Stimulated activated CD8-positive, alpha-beta memory T cell treated with anti-CD3 and anti-CD28 coated beads, Interleukin-12 subunit alpha, Interleukin-12 subunit beta, amount 100 ng/mL, for 4 hours (primary cell): ENCODE results near the gene TSHZ2.

Experiments used
- DNase-seq: peaks from one replicate; pipeline ENCODE4 v3.0.0-alpha.2; 2020; ENCODE audit warnings: low read depth

Gene TSHZ2

DNA sequence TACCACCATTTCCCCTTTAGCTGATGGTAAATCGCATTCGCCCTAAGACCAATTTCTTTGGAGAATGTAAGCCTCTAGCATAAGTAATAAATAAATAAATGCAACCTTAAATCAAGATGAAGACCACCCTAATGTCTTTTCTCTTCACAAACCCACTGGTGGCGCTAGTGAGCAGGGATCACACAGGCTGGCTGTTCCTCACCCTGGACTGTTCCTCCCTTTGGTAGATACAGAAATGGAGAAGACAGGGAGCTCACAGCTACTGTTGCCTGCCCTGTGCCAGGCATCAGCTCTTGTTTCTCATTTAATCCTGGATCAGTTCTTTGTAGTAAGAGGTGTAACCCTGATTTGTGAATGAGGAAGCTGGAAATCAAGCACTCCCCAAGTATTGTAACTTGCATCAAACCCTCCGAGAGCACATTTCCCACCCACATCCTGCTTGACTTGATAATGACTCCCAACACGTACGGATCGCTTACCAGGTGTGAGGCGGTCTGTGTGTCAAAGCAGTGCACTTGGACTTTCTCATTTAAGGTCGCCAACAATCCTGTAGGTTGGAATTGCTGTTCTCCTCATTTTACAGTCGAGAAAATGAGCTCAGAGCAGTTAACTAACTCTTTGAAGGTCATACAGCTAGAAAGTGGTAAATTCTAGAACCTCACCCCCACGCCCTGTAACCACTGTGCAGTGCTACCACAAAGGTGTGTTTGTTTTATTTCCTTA is 236.1 kb downstream of the TSHZ2 start:
- no peak for DNase-seq

GRCh38 chr20:53210041-53210440 is 237.9 kb downstream of the TSHZ2 start:
- DNase-seq = no peak

DNA sequence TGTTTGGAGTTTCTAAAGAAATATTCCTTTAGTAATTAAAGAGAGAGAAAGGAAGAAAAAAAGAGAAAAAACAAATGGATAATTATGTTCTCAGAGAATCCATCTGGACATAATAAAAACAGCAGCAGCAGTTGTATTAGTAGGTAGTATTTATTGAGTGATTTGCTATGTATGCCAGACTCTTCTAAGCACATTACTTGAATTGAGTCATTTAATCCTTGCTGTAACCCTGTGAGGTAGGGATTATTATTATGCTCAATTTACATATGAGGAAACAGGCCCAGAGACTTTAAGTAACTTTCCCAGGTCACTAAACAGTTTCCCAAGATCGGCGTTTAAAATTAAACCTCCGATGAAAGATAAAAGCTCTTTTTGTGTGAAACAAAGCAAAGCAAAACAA is 238.8 kb downstream of the TSHZ2 start:
- DNase-seq = no peak

GRCh38 chr20:53212018-53212417 is 239.9 kb downstream of the TSHZ2 start:
- DNase-seq = no peak

DNA sequence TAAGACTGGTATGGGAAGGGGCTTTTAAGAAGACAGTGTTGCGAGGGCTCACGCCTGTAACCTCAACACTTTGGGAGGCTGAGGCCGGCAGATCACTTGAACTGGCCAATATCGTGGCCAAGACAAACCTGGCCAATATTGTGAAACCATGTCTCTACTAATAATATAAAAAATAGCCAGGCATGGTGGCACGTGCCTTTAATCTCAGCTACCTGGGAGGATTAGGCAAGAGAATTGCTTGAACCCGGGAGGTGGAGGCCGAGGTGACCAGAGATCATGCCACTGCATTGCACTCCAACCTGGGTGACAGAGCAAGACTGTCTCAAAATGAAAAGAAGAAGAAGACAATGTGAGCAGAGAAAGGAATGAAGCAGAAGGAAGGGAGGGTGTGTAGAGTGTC is 242.2 kb downstream of the TSHZ2 start:
- DNase-seq = no peak

GRCh38 chr20:53215166-53215565 is 243.0 kb downstream of the TSHZ2 start:
- DNase-seq = no peak

GRCh38 chr20:53216478-53216855 is 244.3 kb downstream of the TSHZ2 start:
- no peak for DNase-seq

DNA sequence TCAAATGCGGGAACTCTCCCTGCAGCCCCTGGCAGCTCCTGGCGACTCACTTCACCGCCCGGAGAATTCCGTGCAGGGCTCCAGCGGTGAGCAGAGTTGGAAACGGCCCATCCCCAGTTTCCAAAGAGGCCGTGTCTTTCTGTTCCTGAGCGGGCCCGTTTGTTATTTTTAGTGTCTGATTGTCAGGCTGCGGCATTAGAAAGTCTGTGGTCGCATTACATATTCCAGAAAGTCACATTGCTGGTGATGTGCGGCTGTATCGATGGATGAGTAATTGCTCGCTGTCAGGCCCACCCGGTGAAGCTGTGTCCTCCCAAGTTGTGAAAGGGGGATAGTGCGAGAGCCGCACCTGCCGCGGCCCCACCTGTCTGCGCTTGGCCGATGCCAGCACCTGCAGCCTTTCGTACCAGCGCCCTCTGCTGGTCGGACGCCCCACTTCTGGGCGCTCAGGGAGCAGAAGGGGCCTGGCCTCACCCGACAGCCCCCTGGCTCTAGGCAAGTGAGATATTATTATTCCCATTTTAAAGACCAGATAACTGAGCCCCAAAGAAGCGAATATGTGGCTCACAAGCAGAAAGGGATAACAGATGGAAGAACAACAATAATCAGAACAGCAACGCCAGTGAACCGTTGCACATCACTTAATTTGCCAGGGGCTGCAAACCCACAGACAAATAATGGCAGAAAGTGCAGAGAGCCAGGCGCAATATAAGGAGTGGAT is 244.9 kb downstream of the TSHZ2 start:
- peak; percentile 50 for DNase-seq

- DNase-seq = no peak
Observed at GRCh38 chr20:53220482-53221307, 248.5 kb downstream of the TSHZ2 start.

DNA sequence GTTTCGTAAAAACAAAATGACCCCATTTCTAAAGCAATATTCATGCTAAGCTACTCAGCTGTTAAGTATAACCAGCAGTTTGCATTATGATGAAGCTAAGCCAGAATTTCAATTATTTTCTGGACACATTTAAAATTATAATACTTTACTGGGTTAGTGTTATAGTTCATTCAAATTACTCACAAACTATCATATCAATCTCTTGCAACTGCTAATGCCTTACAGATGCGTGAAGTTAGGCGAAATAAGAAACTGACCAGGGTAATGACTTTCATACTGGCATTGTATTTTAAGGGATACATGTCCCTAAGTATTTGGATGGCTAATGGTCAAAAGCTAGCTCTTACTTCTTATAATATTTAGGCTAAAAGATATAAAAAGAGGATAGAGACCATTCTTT is 249.6 kb downstream of the TSHZ2 start:
- DNase-seq = no peak

- no peak for DNase-seq
Observed at GRCh38 chr20:53222416-53222815, 250.3 kb downstream of the TSHZ2 start.

GRCh38 chr20:53222932-53223331 is 250.8 kb downstream of the TSHZ2 start:
- DNase-seq = no peak

- no peak for DNase-seq
Observed at GRCh38 chr20:53223626-53224172, 251.5 kb downstream of the TSHZ2 start.

- no peak for DNase-seq
Observed at GRCh38 chr20:53224851-53225250, 252.7 kb downstream of the TSHZ2 start.

- DNase-seq = no peak
Observed at GRCh38 chr20:53226826-53227225, 254.7 kb downstream of the TSHZ2 start.

DNA sequence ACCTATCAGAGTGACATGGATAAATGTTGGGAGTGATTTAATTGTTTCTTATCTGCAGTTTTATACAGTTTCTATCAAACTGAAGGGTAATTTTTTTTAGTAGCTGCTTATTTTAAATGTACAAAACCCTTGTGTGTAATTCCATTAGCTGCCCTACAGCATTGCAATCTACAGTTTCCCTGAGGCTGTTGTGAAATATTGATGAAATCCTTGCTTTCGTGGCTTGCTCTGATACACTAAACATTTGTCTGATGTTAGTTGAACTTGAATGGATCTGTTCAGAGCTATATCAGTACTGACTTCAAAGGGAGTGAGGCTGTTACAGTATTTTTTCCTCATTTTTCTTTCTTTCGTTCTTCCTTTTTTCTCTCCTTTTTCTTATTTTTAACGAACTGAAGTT is 255.4 kb downstream of the TSHZ2 start:
- no peak for DNase-seq

DNA sequence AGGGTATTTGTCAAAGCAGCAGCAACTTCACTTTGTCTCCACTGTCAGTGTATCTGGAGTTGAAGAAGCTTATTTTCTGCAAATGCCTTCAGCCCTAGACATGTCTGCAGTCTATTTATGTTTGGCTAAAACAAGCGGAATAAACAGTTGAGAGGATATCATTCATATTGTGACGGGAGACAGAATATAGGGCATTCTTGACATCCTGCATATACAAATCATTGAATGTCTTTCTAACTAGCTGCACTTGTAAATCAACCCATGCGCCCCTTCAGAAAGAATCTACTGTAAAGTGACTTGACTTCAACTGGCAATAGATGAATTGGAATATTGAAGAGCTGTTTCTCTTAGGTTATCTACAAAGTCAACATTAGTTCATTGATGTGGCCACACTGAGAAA is 258.9 kb downstream of the TSHZ2 start:
- no peak for DNase-seq

DNA sequence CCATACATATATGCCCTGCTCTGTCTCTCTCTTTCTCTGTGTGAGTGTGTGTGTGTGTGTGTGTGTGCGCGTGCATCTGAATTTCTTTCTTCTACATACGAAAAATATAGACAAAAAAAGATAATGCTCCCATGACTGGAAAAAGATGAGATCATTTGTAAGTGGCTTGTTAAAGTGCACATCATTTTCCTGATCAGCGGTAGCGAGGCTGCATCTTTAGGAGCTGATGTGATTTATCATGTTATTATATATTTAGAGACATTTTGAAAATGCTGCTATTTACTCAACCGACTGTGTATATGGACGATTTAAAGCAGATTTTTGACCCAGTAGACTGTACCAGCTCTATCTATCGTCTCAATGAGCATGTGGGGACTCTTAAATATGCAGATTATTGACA is 265.3 kb downstream of the TSHZ2 start:
- no peak for DNase-seq

- DNase-seq = no peak
Observed at GRCh38 chr20:53238121-53238660, 266.0 kb downstream of the TSHZ2 start.

DNA sequence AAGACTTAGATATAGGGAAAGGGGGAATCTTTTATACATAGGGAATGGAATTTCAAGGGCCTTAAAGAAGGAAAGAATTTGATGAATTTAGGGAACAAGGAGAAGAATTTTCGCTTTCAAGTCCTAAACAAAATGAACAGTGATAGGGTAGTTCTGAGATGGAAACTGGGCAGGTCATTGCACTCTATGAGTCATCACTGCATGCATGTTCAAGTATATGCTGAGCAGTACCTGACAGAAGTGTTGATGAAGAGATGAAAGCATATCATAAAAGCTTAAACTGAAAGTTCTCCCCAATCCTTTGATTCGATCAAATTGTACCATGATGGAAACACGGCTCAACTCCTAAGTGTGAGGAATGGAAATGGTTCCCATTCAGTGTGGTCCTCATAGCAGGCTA is 271.0 kb downstream of the TSHZ2 start:
- DNase-seq = no peak

- no peak for DNase-seq
Observed at GRCh38 chr20:53244711-53245110, 272.6 kb downstream of the TSHZ2 start.

DNA sequence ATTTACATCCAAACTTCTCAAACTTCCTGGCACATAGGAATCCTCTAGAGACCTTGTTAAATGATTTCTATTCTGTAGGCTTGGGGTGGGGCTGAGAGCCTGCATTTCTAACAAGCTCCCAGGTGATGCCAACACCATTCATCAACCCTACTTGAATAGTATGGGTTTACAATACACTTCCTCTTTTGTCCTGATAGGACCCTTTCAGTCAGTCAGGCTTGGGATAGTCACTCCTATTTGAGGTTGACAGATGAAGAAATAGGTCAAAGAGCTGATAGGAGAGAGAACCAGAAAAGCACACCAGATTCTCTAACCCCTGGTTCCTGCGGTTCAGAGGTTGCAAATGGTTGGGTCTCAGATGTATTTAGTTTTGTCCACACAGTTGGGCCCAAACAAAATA is 273.4 kb downstream of the TSHZ2 start:
- no peak for DNase-seq
